ENCODE data around the gene TOLLIP.
A peak's percentile ranks its signal among the peaks of the same experiment; 100 is the strongest.

The TOLLIP gene

GRCh38 chr11:1310772-1311468 lies 1.5 kb upstream of the TOLLIP start:
- no peak for DNase-seq

GRCh38 chr11:1310318-1310687 lies 871 bp upstream of the TOLLIP start:
- no peak for DNase-seq

GRCh38 chr11:1308743-1309497 lies 512 bp downstream of the TOLLIP start:
- DNase-seq = no peak

GRCh38 chr11:1307998-1308742 lies 1.3 kb downstream of the TOLLIP start:
- no peak for DNase-seq

GRCh38 chr11:1307163-1307870 lies 2.1 kb downstream of the TOLLIP start:
- DNase-seq = no peak

GRCh38 chr11:1306186-1307162 lies 3.0 kb downstream of the TOLLIP start:
- DNase-seq = no peak

GRCh38 chr11:1305501-1306056 lies 3.9 kb downstream of the TOLLIP start:
- DNase-seq = no peak

GRCh38 chr11:1305063-1305495 lies 4.4 kb downstream of the TOLLIP start:
- no peak for DNase-seq

- DNase-seq = no peak
These were observed 5.1 kb downstream of the TOLLIP start for GRCh38 chr11:1304380-1304779.

GRCh38 chr11:1303973-1304372 lies 5.5 kb downstream of the TOLLIP start:
- no peak for DNase-seq

GRCh38 chr11:1303126-1303821 lies 6.2 kb downstream of the TOLLIP start:
- no peak for DNase-seq

GRCh38 chr11:1302461-1303125 lies 6.8 kb downstream of the TOLLIP start:
- no peak for DNase-seq

GRCh38 chr11:1302041-1302460 lies 7.4 kb downstream of the TOLLIP start:
- DNase-seq = no peak

GRCh38 chr11:1301220-1302000 lies 8.0 kb downstream of the TOLLIP start:
- no peak for DNase-seq

GRCh38 chr11:1300569-1301187 lies 8.8 kb downstream of the TOLLIP start:
- DNase-seq = no peak

- DNase-seq = no peak
These were observed 9.3 kb downstream of the TOLLIP start for GRCh38 chr11:1300121-1300520.

- DNase-seq = no peak
These were observed 9.8 kb downstream of the TOLLIP start for GRCh38 chr11:1299621-1300020.

- peak; percentile 38 for DNase-seq
These were observed 10.5 kb downstream of the TOLLIP start for GRCh38 chr11:1298695-1299492.
